SHP77 (cell line): ENCODE measurements around the gene RAI2.

Experiments used
- DNase-seq, 2 experiments: peaks; one replicate each; lab custom pipeline; 2025; lab: John Stamatoyannopoulos, UW

RAI2 gene

DNA sequence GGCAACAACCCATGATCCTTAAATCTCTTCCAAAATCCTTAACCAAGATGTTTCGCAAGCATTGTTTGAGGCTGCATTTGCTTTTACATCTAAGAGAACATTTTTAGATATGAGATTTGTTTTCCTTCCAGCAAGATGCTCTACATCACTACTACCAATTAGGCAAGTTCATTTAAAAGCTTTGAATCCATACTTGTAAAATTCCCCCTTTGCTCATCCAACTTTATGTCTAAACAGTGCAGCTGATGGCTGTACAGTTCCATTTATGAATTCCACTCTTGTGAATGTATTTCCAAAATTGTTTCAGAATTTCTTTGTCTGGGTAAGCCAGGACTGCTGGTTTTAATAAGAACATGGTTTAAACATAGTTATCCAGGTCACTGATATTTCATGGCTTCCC lies 31.5 kb downstream of the RAI2 start:
- no peak for DNase-seq

- no peak for DNase-seq
Measured at GRCh38 chrX:17828171-17828570, 32.9 kb downstream of the RAI2 start.

DNA sequence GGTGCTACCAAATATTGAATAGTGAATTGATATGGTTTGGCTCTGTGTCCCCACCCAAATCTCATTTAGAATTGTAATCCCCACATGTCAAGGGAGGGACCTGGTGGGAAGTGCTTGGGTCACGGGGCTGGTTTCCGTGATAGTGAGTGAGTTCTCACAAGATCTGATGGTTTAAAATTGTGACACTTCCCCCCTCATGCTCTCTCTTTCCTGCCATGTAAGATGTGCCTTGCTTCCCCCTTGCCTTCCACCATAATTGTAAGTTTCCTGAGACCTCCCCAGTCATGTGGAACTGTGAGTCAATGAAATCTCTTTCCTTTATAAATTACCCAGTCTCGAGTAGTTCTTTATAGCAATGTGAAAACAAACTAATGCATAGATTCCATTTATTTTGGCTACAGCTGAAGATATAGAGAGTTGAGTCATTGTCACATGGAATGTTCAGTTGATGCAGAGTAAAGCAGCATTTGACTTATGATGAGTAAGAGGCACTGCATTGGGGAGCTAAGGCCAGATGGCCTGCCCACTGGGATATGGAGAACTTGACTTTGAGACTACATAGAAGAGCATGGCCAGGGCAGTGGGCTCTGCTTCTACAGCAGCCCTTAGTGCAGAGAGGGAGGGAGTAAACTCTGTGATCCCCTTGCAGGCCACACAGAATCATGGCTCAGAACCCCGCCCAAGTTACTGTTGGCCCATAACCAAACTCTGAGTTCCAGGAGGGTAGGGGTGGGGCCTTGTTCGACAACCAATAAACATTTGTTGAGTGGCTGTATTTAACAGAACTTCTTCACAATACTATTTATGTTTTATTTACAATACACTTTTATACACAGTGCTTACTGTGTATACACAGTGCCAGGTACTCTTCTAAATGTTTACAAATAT lies 34.2 kb downstream of the RAI2 start:
- DNase-seq: no peak

DNA sequence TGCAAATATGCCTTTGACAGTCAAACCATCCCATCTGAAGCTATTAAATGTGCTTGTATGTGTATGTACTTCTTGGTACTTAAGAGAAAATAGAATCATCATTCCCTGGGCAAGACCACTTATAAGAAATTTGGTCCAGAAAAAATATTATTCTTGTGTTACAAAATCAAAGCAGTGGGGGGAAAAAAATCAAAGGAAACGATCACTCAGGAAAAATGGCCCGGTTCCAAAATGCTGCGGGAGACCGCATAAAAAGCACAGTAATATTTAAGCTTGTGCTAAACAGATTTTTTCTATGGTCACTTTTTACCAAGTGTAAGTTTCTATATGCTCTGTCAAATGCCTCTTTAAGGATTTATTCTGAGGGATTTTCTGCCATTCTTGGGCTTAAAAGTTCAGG lies 36.1 kb downstream of the RAI2 start:
- DNase-seq: no peak

GRCh38 chrX:17822351-17822750 lies 38.7 kb downstream of the RAI2 start:
- DNase-seq: no peak

DNA sequence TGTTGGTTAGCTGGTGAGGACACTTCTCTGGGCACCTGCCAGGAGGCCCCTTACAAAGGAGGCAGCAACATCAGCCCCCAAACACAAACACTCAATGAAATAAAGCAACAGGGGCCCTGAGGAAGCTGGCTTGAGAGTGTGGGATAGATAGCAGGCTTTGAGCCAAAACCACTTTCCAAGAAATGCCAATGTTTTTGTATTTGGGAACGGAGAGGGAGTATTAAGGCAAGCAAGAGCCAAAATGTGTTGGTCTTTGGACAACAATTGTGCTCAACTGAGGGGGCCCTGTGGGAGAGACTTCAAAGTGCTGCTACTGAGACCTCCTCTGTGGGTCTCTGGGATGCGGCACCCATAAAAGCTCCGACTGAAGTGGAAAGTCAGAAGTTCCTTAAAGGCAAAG lies 41.0 kb downstream of the RAI2 start:
- DNase-seq: no peak

- DNase-seq: no peak
Measured at GRCh38 chrX:17818726-17819125, 42.4 kb downstream of the RAI2 start.

GRCh38 chrX:17817251-17817650 lies 43.8 kb downstream of the RAI2 start:
- DNase-seq: no peak

GRCh38 chrX:17814557-17814956 lies 46.5 kb downstream of the RAI2 start:
- DNase-seq: no peak

DNA sequence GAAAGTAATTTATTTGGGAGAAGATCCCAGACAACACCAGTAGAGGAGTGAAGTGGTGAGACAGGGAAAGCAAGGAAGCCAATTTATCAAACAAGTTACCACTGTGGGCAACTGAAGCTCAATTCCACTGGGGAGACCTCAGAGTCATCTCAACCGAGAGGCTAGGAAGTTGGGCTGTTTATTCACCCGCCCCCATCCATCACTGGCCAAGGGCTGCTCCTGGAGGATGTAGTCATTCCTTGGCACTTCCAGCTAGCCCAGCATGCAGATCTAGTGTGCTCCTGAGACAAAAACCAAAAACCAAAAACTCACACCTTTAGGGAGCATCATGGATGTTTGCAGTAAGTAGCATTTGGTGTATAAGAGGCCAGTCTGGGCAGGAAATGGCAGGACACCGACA lies 47.0 kb downstream of the RAI2 start:
- no peak for DNase-seq

GRCh38 chrX:17813277-17813676 lies 47.8 kb downstream of the RAI2 start:
- no peak for DNase-seq

DNA sequence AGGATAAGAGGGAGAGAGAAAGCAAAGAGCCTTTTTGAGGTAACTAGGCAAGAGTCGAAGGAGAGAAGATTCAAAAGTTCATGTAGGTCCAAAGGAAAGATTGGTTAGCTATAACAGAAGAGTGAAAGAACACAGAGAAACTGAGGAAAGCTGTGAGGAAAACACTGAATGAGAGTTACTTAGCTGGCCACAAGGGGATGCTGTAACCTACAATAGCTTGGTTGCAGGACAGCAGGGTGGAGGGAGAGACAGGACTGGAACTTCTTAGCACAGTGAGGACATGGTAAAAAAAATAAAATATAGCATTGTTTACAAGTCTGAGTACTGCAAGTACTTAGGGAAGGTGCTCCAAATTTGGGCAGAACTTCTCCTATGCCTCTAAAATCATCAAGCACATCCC lies 48.3 kb downstream of the RAI2 start:
- peak in 1 of 2 experiments; percentile 11 for DNase-seq

GRCh38 chrX:17809984-17810383 lies 51.1 kb downstream of the RAI2 start:
- no peak for DNase-seq

GRCh38 chrX:17809273-17809672 lies 51.8 kb downstream of the RAI2 start:
- DNase-seq: no peak

DNA sequence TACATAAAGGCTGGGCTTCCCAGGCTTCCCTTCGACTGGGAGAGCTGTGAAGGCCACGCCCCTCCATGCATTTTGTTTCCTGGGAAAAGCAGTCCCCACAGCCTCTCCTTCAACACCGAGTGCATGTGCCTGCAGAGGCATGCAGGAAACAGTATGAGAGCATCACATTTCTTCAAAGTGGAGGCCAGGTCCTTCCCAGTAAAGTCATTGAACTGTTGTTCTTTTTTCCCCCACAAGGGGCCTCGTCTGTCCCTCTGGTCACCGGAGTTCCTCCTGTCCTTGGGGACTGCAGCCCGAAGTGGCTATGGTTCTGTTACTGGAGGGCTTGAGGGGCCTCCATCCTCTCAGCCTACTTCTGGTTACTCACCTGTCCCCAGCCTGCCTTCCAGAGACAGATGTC lies 56.0 kb downstream of the RAI2 start:
- no peak for DNase-seq

- no peak for DNase-seq
Measured at GRCh38 chrX:17803449-17803848, 57.6 kb downstream of the RAI2 start.

DNA sequence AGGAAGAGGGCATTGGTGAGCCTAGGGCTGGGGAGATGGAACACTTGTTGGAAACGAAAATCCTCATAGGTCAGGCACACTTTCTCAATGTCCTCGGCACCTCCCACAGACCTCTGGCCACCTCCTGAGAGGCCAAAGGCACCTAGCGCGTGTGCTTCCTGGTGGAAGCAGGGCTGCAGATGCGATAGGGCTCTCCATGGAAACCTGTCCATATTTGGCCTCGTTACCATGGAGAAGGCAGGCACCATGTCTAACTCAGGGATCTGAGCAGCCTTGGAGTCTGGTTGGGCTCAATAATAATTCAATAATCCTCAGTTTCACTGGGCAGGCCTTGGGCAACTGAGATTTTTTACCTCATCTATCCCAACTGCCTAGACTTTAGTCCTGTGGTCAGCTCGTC lies 58.3 kb downstream of the RAI2 start:
- DNase-seq: no peak

- no peak for DNase-seq
Measured at GRCh38 chrX:17801431-17801830, 59.7 kb downstream of the RAI2 start.

DNA sequence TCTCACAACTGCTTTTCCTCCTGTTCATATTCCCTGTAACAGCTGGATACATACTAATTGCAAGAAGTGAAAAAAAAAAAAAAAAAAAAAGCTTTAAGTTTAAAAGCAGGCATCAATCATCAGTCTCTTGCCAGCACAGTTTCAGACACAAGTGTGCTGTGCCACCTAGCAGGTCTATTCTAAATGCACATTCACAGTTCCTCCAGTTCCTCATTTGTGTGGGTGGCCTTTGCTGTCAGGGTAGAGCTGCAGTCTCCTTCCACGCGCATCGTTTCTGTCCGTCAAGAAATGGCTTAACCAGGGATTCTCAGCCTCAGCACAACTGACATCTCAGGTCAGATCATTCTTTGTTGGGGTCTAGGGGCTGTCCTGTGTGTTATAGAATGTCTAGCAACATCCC lies 62.2 kb downstream of the RAI2 start:
- no peak for DNase-seq

- no peak for DNase-seq
Measured at GRCh38 chrX:17792826-17793225, 68.3 kb downstream of the RAI2 start.

- no peak for DNase-seq
Measured at GRCh38 chrX:17788956-17789562, 72.0 kb downstream of the RAI2 start.

DNA sequence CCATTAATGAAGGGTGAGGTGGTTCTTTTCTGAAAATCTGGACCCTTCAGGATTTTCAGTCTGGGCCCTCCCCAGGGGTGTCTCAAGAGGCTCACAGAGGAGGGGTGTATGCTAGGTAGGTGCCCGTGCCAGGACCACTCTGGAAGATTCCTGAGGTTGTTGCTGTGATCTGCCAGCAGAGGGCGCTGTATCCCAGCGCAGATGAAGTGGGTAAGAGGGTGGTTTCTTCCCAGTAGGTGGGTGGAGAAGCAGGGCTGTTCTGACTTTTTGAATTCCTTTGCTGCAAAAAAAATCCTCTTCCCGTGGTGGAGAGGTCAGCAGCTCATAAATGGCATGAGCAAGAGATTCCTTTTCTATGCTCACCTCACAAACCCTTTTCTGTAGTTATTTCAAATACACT lies 72.7 kb downstream of the RAI2 start:
- DNase-seq: no peak

DNA sequence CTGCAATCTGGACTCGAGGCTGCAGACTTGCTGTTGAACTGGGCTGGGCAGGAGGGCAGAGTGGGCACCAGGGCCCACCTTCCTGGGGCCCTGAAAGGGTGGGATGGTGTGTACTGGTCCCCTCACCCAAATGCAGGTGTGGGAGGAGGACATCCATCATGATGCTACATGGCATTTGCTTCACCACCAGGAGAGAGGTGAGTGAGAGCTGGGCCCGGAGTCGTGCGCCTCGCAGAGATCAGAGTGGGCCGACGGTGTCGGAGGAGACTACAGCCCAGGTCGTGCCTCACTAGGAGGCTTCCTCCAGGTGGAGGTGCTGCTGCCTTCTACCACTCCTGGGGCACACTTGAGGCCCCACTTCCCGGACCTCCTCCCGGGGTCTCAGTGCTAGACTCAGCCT lies 73.5 kb downstream of the RAI2 start:
- no peak for DNase-seq
